Prostate gland (tissue), 2 donors: ENCODE measurements around the gene TLDC2. TPM values are rescaled to one million over a fixed set of nuclear protein-coding genes. Genes with fewer than 3 reads are reported as not detected.

Source experiments
- DNase-seq: peaks from one replicate; pipeline ENCODE4 v3.0.0-alpha.2; 2019; ENCODE audit warnings: low spot score
- H3K27ac ChIP-seq, 2 donors: fragments of 200-600 bp; sonication (generic); 2 replicates each; pipeline ENCODE4 v1.5.1; 2017 to 2019
- H3K27me3 ChIP-seq: fragments of 200-600 bp; sonication (generic); replicated peaks from 2 replicates; pipeline ENCODE4 v1.5.1; 2019; ENCODE audit not compliant: insufficient read depth
- H3K36me3 ChIP-seq, 2 donors: fragments of 200-600 bp; sonication (generic); 1 replicate in 1 of 2; 2 replicates in 1 of 2; pipeline versions ENCODE4 v1.5.1 to v1.8.1; 2017 to 2019
- H3K4me1 ChIP-seq: fragments of 200-600 bp; sonication (generic); replicated peaks from 2 replicates; pipeline ENCODE4 v1.5.1; 2019
- H3K4me3 ChIP-seq, 2 donors: fragments of 200-600 bp; sonication (generic); 2 replicates each; pipeline ENCODE4 v1.5.1; 2017 to 2019
- H3K9me3 ChIP-seq: fragments of 200-600 bp; sonication (generic); 2 replicates; pipeline ENCODE4 v1.5.1; 2017
- CTCF ChIP-seq, 4 experiments: fragments of 200-600 bp in 2 of 4; fragments of 450-650 bp in 2 of 4; sonication (generic) in 2 of 4; IDR thresholded peaks; 1 replicate in 3 of 4; 2 replicates in 1 of 4; pipeline ENCODE4 v1.5.1; 2016 to 2019; ENCODE audit warnings: antibody characterized with exemption in 4 of 4, mild to moderate bottlenecking in 2 of 4, moderate library complexity in 2 of 4
- POLR2A ChIP-seq: fragments of 450-650 bp; IDR thresholded peaks from one replicate; pipeline ENCODE4 v1.6.1; 2016; ENCODE audit warnings: antibody characterized with exemption, mild to moderate bottlenecking
- POLR2AphosphoS5 ChIP-seq: sonication (generic); formaldehyde crosslinking; IDR thresholded peaks from one replicate; pipeline ENCODE4 v1.6.1; 2017; ENCODE audit warnings: antibody characterized with exemption
- WGBS: methylation state at CpG from one replicate; pipeline ENCODE4 v1.1.5; 2018; 5-methylcytosine and 5-hydroxymethylcytosine counted together
- intact Hi-C: fragments of 100-400 bp; cut with DNase I; formaldehyde crosslinking; loops from one replicate; pipeline ENCODE4 v1.14.2; 2022
- total RNA-seq, 2 donors: library from RNA; depleted of rRNA; stranded (reverse); fragments of >200 nt; gene quantifications; one replicate each; pipeline ENCODE4 v1.1.0, GENCODE V29; 2016

The TLDC2 gene
- total RNA-seq, 2 donors from 2014 or later: 0.14 to 1.3 TPM

GRCh38 chr20:36878941-36879340, 3.0 kb downstream of the TLDC2 start:
- DNase-seq: no peak
- 93% methylated on average over 10 of the region's 10 CpGs for WGBS
- intact Hi-C loops: no loop called here

GRCh38 chr20:36880741-36881250, 4.9 kb downstream of the TLDC2 start:
- H3K27ac ChIP-seq: no peak overlapping the region
- DNase-seq: no peak
- WGBS: 89% methylated on average over 11 of the region's 11 CpGs
- no peaks in the 10 kb centered on the region for H3K27me3 ChIP-seq
- no peaks in the 10 kb centered on the region for H3K36me3 ChIP-seq
- H3K9me3 ChIP-seq: no peaks in the 10 kb centered on the region
- intact Hi-C loops: no loop called here
- no peaks in the 10 kb centered on the region for H3K4me1 ChIP-seq
- no peak overlapping the region for H3K4me3 ChIP-seq
- TF ChIP-seq POLR2A (no peak), POLR2AphosphoS5 (no peak), CTCF (IDR thresholded peaks at IDR 0.05) (no peak)

More at GRCh38 chr20:36878941-36879340, 3.0 kb downstream of the TLDC2 start:
- Histone ChIP-seq H3K9me3 (no peaks in the 10 kb centered on the region), H3K36me3 (no peaks in the 10 kb centered on the region), H3K4me1 (no peaks in the 10 kb centered on the region), H3K27ac (no peak overlapping the region), H3K27me3 (no peaks in the 10 kb centered on the region), H3K4me3 (no peak overlapping the region)
- TF ChIP-seq POLR2AphosphoS5 (no peak), POLR2A (no peak)

- H3K9me3 ChIP-seq: no peaks in the 10 kb centered on the region
- H3K4me3 ChIP-seq: no peak overlapping the region
- H3K36me3 ChIP-seq: no peaks in the 10 kb centered on the region
- DNase-seq: no peak
- intact Hi-C loops: no loop called here
- TF ChIP-seq POLR2AphosphoS5: no peak
- no peak for TF ChIP-seq CTCF (IDR thresholded peaks at IDR 0.05)
- TF ChIP-seq POLR2A: no peak
- H3K4me1 ChIP-seq: no peaks in the 10 kb centered on the region
- H3K27me3 ChIP-seq: no peaks in the 10 kb centered on the region
- 92% methylated on average over 16 of the region's 16 CpGs for WGBS
- H3K27ac ChIP-seq: no peak overlapping the region
These were observed 5.4 kb downstream of the TLDC2 start for GRCh38 chr20:36881331-36881730.

- WGBS: 62% methylated on average over 4 of the region's 4 CpGs
- intact Hi-C loops: no loop called here
- no peak overlapping the region for H3K4me3 ChIP-seq
These were observed 6.0 kb downstream of the TLDC2 start for GRCh38 chr20:36881888-36882287.

GRCh38 chr20:36883977-36884535, 8.1 kb downstream of the TLDC2 start:
- WGBS: 82% methylated on average over 6 of the region's 6 CpGs

More at GRCh38 chr20:36881888-36882287, 6.0 kb downstream of the TLDC2 start:
- DNase-seq: no peak
- TF ChIP-seq POLR2AphosphoS5 (no peak), CTCF (IDR thresholded peaks at IDR 0.05) (no peak), POLR2A (no peak)
- Histone ChIP-seq H3K4me1 (no peaks in the 10 kb centered on the region), H3K9me3 (no peaks in the 10 kb centered on the region), H3K27me3 (no peaks in the 10 kb centered on the region), H3K27ac (no peak overlapping the region), H3K36me3 (no peaks in the 10 kb centered on the region)

More at GRCh38 chr20:36883977-36884535, 8.1 kb downstream of the TLDC2 start:
- TF ChIP-seq POLR2A (no peak), POLR2AphosphoS5 (no peak), CTCF (IDR thresholded peaks at IDR 0.05) (no peak)
- no peaks in the 10 kb centered on the region for H3K36me3 ChIP-seq
- no peak overlapping the region for H3K4me3 ChIP-seq
- no peak for DNase-seq
- intact Hi-C loops: no loop called here
- no peak overlapping the region for H3K27ac ChIP-seq
- H3K9me3 ChIP-seq: no peaks in the 10 kb centered on the region
- no peaks in the 10 kb centered on the region for H3K4me1 ChIP-seq
- no peaks in the 10 kb centered on the region for H3K27me3 ChIP-seq
